NCI-H2196 treated with DMSO at 0.1 percent for 48 hours (cell line): ENCODE results near the gene DNASE2B.
"Not testable (repeated sequence)": the region's sequence is repeated elsewhere in the genome, so short reads cannot be mapped to it uniquely, and the experiment has no call there.

Source experiments
- DNase-seq: peaks from one replicate; lab custom pipeline; 2025; ENCODE audit not compliant: unreplicated experiment; lab: John Stamatoyannopoulos, UW

DNASE2B gene

DNA sequence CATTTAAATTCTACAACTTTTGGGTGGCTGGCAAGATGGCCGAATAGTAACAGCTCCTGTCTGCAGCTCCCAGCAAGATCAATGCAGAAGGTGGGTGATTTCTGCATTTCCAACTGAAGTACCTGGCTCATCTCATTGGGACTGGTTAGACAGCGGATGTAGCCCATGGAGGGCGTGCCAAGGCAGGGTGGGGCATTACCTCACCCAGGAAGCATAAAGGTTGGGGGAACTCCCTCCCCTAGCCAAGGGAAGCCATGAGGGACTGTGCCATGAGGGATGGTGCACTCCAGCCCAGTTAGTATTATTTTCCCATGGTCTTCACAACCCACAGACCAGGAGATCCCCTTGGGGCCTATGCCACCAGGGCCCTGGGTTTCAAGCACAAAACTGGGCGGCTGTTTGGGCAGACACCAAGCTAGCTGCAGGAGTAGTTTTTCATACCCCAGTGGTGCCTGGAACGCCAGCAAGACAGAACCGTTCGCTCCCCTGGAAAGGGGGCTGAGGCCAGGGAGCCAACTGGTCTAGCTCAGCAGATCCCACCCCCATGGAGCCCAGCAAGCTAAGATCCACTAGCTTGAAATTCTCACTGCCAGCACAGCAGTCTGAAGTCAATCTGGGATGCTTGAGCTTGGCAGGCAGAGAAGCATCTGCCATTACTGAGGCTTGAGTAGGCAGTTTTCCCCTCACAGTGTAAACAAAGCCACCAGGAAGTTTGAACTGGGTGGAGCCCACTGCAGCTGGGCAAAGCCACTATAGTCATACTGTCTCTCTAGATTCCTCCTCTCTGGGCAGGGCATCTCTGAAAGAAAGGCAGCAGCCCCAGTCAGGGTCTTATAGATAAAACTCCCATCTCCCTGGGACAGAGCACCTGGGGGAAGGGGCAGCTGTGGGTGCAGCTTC is 44.7 kb downstream of the DNASE2B start:
- not testable (repeated sequence) for DNase-seq

DNA sequence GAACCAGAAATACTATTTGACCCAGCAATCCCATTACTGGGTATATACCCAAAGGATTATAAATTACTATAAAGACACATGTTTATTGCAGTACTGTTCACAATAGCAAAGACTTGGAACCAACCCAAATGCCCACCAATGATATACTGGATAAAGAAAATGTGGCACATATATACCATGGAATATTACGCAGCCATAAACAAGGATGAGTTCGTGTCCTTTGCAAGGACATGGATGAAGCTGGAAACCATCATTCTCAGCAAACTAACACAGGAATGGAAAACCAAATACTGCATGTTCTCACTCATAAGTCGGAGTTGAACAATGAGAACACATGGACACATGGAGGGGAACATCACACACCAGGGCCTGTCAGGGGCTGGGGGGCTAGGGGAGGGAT is 50.4 kb downstream of the DNASE2B start:
- DNase-seq = not testable (repeated sequence)

DNA sequence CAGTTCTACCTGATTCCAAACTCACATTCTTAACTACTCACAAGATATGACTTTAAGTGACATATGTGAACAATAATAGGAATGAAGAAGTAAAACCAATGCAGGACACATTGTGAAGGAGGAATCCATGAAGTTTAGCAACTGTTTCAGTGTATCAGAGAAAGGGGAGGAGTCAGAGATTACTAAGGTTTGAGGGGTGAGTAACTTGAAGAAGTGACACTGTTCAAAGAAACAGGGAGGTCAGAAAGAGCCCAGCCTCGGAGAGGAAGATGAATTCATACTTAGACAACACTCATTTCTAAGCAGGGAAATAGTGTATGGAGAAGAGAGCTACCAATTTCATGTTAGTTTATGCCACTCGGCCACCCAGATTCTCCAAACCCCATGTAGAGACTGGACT is 52.6 kb downstream of the DNASE2B start:
- no peak for DNase-seq

DNA sequence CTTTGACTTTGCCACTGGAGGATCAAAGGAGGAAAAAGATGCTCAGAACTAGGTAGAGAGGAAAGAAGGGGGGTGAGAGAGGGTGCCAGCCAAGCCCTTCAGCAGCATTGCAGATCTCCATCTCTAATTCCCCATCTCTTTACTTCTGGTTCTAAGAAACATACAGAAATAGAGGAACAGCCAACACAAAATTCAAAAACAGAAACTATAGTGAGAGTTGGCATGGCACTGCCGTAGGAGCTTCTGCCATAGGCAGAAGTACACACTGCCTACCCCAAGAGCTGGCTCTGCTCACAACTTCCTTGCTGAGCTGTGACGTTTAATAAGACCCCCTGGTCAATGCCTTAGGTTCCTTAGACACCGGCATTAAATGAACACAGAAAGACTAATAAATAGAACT is 54.2 kb downstream of the DNASE2B start:
- no peak for DNase-seq

DNA sequence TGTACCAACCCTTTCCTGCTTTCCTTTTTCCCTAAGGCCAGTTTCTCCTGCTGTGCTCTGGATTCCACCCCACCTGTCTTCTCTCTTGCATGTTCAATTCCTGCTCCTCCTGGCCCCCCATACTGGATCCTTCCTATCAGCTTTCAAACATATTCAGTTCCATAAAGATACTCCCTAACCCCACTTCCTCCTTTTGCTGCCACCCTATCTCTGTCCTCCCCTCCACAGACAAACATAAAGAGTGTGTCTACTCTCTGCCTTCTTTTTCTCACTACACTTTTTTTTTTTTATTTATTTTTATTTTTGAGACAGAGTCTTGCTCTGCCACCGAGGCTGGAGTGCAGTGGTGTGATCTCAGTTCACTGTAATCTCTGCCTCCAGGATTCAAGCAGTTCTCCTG is 63.8 kb downstream of the DNASE2B start:
- no peak for DNase-seq
